ENCODE results near the gene QRICH2.
"Not testable (repeated sequence)": the region's sequence is repeated elsewhere in the genome, so short reads cannot be mapped to it uniquely, and the experiment has no call there.

Gene QRICH2

GRCh38 chr17:76237859-76238313 lies 70.2 kb downstream of the QRICH2 start:
- TF ChIP-seq CTCF (IDR thresholded peaks at IDR 0.05; ENCODE audit: insufficient read depth, low read depth, low read length, missing control alignments) = no peak
- DNase-seq (ENCODE audit: low read depth) = no peak
- no peak overlapping the region; the same call in 1 of the 2 replicates for H3K4me3 ChIP-seq (ENCODE audit: low read depth, low read length)

- TF ChIP-seq CTCF (IDR thresholded peaks at IDR 0.05; ENCODE audit: insufficient read depth, low read depth, low read length, missing control alignments) = no peak
These were observed 71.5 kb downstream of the QRICH2 start for GRCh38 chr17:76236603-76237002.

GRCh38 chr17:76235883-76236282 lies 72.2 kb downstream of the QRICH2 start:
- no peak for DNase-seq (ENCODE audit: low read depth)
- no peak for TF ChIP-seq CTCF (IDR thresholded peaks at IDR 0.05; ENCODE audit: insufficient read depth, low read depth, low read length, missing control alignments)
- no peak overlapping the region for H3K4me3 ChIP-seq (ENCODE audit: low read depth, low read length)

More at GRCh38 chr17:76236603-76237002, 71.5 kb downstream of the QRICH2 start:
- DNase-seq (ENCODE audit: low read depth) = no peak
- H3K4me3 ChIP-seq (ENCODE audit: low read depth, low read length) = no peak overlapping the region

- DNase-seq (ENCODE audit: low read depth) = peak; percentile 81
- no peak for TF ChIP-seq CTCF (IDR thresholded peaks at IDR 0.05; ENCODE audit: insufficient read depth, low read depth, low read length, missing control alignments)
- H3K4me3 ChIP-seq (ENCODE audit: low read depth, low read length) = no peak overlapping the region; the same call in 1 of the 2 replicates
These were observed 73.8 kb downstream of the QRICH2 start for GRCh38 chr17:76234354-76234679.

- no peak for DNase-seq (ENCODE audit: low read depth)
- H3K4me3 ChIP-seq (ENCODE audit: low read depth, low read length) = no peak overlapping the region
- no peak for TF ChIP-seq CTCF (IDR thresholded peaks at IDR 0.05; ENCODE audit: insufficient read depth, low read depth, low read length, missing control alignments)
These were observed 74.3 kb downstream of the QRICH2 start for GRCh38 chr17:76233588-76234353.

GRCh38 chr17:76232342-76232741 lies 75.7 kb downstream of the QRICH2 start:
- no peak overlapping the region for H3K4me3 ChIP-seq (ENCODE audit: low read depth, low read length)
- no peak for DNase-seq (ENCODE audit: low read depth)
- no peak for TF ChIP-seq CTCF (IDR thresholded peaks at IDR 0.05; ENCODE audit: insufficient read depth, low read depth, low read length, missing control alignments)

GRCh38 chr17:76226749-76227148 lies 81.3 kb downstream of the QRICH2 start:
- H3K4me3 ChIP-seq (ENCODE audit: low read depth, low read length); DNase-seq (ENCODE audit: low read depth): not testable (repeated sequence)

- H3K4me3 ChIP-seq (ENCODE audit: low read depth, low read length); DNase-seq (ENCODE audit: low read depth): not testable (repeated sequence)
These were observed 82.5 kb downstream of the QRICH2 start for GRCh38 chr17:76225373-76226086.

Data from GM12865 (cell line).